GM19438 (cell line): Measurements from ENCODE around the gene KLF16.

Source experiments
- ATAC-seq: cut with Tn5 transposase; IDR thresholded peaks from one replicate; pipeline ENCODE4 v1.9.1; 2021; ENCODE audit warnings: low read depth; ENCODE audit not compliant: unreplicated experiment

Gene KLF16

DNA sequence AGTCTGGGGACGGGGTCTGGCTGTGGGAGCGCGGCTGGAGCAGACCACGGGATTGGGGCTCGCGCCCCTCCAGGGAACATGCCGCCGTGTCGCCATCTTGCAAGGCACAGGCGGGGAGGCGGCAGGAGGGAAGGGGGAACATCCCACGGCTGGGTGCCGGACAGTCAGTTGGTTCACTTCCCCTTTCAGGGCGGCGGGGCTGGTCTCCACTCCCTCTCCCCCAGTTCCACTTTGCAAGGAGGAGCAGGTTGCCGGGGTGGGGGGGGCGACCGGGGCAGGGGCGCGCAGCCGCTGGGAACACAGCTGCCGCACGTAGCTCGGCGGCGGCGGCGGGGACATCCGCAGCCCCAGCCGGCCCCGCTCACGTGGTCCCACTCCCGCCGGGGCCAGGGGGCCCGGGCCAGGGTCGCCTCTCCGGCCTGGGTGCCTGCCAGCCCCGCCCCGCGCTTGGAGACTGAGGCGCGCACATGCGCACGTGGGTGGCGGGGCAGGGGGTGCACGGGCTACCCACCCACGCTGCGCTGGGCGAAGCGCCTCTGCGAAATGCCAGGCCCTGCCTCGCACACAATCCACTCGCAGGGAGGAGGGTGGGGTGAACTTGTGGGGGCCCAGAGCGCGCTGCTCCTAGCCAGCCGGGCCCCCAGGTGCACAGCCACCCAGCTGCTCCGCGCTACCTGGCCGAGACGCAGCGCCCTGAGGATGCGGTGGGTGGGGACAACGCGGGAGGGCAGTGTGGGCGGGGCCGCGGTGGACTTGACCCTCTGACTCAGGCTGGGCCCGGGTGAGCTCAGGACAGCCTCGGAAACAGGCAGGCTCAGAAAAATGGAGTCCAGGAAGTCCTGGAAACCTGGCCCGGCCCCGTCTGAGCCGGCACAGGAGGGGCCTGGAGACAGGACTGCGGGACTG is 6.4 kb downstream of the KLF16 start:
- ATAC-seq = no peak

DNA sequence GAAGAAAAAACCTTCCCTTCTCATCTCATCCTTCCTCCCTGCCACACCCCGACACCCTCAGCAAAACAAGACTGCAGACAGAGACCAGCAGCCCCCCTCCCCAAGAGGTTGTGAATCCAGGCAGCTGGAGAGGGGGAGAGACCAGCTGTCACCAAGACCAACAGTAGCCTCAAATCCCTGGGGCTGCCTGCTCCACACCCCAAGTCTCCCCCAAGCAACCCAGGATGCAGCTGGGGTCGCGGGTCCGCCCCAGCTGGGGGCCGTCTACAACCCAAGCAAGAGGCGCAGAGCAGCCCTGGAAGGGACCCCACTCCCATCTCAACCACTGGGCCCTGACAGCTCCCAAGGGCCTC is 7.1 kb downstream of the KLF16 start:
- ATAC-seq = no peak

DNA sequence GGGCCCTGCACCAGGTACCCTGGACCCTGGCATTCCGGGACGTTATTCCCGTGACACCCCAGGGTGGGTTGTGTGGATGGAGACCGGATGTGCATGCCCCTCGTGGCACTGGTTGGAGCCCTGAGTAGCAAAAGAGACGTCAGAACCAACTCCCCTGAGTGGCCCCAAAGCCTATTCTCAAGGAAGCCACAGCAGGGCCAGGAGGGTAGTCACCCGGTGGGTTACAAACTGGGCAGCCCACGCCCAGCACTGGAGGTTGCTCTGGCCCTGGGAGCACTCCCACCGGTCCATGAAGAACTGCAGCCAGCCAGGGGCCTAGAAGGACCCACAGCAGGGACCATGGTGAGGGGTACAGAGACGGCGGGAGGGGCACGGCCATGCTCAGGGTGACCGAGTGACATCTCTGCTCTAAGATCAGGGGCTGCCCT is 7.5 kb downstream of the KLF16 start:
- ATAC-seq = no peak

DNA sequence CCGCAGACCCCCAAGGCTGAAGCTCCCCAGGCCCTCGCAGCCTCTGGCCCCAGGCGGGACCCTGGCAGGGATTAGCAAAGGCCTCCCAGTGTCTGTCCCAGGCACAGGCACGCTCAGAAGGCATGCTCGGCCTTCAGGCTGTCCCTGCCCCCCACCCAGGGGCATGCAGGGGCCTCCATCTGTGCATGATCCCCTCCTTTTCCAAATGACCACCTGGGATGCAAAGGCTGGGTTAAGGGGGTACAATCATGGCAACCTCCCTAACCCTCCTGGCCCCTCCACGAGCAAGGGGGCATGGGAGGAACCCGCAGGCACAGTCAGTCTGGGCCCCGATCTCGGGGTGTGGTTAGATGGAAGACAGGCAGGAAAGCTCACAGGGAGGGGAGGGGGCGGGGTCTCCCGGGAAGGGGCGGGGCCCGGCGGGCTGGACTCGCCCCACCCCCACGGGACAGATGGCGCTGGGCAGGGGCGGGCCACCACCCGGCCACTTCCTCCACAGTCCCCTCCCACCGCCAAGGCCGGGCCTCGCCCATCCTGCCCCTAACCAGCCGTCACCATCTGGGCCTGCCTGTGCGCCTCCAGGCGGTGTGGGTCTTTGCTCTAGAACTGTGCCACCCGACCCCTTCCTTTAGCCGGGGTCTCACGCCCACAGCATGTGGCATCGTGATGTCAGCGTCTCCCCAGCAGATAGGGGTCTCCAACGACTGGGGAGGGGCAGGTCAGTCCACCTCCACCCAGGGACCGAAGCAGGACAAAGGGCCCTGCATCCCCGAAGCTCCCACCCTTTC is 8.1 kb downstream of the KLF16 start:
- ATAC-seq = peak; percentile 41

DNA sequence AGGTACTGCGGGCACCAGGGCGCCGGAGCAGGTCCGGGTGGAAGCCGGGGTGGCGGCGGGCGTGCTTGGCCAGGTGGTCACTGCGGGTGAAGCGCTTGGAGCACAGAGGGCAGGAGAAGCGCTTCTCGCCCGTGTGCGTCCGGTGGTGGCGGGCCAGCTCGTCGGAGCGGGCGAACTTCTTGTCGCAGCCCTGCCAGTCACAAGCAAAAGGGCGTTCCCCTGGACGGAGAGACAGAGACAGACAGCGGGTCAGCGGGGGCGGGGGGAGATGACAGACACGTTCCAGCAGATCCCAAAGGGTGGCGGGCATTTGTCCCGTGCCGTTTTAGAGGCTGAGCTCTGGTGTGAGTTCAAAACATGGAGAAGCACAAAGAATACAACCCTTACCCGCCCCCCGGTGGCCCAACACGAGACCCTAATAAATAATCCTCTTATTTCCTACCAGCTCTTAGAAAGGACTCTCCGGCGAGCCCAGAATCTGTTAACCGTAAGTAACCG is 8.8 kb downstream of the KLF16 start:
- no peak for ATAC-seq

DNA sequence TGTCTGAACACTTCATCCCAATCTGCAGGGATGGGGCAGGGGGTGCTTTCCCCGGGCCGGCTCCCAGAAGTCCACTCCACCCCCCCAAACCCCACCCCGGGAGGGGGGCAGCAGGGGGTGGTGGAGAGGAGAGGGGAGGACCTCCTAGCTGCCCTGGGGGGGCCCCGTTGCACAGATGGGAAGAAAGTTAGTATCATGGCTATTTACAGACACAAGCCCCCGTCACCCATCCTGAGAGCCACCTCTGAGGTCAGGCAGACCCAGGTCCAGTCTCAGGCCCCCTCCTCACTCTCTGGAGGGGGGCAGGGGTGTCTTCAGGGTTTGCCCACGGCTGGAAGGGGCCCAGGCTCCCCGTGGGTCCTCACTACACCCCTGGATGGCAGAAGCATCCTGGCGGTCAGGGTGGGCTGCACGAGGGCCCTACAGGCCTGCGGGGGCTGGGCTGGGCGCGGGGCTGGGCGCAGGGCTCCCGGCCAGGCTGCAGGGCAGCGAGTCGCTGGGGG is 9.3 kb downstream of the KLF16 start:
- no peak for ATAC-seq

DNA sequence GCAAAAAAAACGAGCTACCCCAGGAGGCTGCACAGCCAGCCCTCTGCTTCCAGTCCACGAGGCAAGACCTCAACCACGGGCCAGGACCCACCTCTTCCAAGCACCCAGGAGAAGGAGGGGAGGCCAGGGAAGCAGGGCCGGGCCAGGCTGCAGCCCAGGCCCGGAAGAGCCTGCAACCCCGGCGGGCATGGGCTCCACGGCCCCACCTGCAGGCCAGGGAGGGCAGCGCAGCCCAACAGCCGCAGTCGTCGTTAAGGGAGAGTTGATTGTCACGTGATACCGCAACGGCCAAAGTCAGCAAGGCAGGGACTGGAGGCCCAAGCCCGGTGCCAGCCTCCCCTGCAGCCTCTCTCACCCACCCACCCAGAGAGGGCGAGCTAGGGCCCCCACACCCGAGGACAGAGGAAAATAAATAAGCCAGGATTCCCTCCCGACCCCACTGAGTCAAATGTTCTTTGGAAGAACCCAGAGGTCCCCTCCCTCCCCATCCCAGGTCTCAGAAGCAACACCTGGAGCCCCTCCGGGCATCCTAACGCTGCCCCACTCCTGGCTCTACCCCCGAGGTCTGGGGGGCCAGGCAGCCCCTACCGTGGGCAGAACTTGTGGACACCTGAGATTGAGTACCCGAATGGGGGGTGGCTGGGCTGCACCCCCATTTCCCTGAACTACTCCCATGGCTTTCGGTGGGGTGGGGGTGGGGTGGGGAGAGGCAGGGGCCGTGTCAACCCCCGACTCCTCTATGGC is 9.9 kb downstream of the KLF16 start:
- no peak for ATAC-seq

DNA sequence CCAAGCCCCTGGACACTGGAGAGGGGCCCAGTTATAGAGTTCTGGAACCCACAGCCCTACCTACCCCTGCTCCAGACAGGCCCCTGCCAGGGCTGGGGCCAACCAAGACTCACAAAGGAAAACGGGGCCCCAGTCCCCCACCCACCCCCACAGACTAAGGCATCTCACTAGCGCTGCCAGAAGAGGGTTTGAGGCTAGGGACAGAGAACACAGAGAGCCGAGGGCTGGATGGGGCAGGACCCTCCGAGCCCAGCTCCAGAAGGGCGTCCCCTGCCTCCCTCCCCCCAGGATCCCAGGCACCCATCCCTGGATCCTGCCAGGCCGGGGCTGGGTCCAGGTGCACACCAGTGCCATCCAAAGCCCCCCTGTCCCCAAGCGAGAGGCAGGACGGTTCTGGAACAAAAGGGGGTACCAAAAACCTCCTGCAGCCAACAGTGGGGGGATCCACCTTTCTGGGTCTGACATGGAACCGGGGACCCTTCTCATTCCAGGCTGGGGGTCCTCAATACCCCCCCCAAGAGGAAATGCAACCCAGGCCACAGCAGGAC is 10.7 kb downstream of the KLF16 start:
- no peak for ATAC-seq

DNA sequence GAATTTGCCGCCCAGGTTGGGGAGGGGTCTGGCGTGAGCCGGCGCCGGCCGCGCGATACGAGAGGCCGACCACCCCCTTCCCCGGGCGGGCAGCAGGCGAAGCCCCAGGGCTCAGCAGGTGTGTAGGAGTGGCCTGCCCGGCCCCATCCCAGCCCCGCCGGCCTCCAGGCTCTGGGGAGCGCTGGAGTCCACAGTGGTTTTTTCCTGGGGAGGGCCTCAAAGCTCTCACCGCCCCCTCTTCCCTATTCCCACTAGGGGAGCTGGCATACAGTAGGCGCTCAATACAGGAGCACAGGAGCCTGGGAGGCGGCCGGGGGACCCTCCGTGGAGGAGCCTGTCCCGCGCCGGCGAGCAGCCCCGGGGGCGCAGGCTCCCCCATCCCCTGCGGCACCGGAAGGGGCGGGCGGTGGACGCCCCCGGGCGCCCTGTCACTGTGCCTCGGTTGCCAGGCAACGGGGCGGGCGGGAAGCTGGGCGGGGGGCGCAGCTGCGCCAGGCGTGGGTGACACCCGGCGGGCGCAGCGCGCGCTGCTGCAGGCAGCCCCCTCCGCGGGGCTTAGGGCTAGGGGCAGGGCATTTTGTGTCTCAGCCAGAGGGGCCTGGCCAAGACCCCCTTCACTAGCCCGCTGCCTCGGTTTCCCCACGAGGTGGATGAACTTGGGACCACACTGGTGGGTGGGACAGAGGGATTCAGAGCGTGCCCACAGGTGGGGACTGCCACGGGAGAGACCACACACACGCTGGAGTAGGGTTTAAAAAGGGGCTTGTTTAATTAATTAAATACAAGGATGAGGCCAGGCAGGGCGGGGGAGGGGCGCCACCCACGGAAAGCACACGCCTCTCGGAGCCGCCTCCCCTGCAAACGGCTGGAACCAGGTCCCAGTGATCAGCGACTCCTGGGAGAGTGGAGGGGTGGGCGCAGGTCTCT is 11.5 kb downstream of the KLF16 start:
- ATAC-seq = no peak

DNA sequence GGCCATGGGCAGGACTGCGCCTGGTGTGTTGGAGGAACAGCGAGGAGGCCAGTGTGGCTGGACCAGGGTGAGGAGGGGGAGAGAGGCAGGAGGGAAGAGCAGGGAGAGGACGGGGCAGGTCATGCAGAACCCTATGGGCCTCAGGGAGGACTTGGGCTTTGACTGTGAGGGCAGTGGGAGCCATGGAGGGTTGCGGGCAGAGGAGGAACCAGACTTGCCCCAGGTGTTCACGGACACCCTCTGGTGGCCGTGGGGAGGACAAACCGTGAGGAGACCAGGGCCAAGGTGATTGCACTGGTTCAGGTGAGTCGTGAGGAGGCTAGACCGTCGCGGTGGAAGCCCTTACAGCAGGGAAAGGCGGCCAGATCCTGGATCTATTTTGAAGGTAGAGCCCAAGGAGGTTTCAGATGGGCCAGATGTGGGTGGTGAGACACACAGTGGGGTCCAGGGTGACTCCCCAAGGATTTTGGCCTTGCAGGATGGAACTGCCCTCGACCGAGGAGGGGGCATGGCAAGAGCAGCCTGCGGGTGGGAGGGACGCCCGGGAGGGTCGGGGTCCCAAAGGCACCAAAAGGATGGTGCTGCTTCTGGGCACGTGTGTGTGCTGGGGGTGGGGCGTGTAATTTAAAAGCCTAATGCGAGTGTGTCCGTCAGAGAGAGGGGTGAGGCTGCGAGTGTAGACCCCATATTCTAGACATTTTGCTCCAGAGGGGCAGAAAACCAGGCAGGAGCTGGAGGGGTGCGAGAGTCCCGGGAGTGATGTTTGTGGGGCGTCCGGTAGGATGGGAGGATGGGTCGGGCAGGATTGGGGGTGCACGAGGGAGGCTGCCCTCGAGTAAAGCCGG is 12.3 kb downstream of the KLF16 start:
- no peak for ATAC-seq

DNA sequence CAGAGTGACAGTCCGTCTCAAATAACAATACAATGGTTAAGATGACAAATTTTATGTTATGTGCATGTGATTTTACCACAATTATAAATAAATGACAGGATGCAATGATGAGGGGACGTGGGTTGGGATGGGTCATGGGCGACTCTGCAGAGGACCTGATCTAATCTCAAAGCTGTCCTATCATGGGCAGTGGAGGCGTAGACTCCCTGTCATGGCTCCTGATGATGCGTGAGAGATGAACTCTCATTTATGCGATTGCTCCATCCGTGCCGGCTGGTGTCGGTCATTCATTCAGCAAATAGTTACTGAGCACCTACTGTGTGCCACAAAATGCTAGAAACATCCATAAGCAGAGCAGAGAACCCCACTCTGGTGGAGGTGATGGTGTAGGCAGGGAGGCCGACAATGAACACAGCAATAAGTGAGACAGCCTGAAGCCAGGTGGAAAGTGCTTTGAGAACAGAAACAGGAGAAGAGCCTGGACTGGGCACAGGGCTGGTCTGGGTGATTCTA is 13.4 kb downstream of the KLF16 start:
- no peak for ATAC-seq

DNA sequence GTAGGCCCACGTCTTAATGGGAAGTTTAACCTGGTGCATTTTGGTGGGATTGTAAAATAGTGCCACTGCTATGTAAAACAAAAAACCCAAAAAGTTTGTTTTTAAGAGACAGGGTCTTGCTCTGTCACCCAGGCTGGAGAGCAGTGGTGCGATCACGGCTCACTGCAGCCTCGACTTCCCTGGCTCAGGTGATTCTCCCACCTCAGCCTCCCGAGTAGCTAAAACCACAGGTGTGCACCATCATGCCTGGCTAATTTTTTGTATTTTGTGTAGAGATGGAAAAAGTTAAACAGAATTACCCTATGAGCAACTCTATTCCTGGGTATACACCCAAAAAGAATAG is 14.3 kb downstream of the KLF16 start:
- no peak for ATAC-seq

DNA sequence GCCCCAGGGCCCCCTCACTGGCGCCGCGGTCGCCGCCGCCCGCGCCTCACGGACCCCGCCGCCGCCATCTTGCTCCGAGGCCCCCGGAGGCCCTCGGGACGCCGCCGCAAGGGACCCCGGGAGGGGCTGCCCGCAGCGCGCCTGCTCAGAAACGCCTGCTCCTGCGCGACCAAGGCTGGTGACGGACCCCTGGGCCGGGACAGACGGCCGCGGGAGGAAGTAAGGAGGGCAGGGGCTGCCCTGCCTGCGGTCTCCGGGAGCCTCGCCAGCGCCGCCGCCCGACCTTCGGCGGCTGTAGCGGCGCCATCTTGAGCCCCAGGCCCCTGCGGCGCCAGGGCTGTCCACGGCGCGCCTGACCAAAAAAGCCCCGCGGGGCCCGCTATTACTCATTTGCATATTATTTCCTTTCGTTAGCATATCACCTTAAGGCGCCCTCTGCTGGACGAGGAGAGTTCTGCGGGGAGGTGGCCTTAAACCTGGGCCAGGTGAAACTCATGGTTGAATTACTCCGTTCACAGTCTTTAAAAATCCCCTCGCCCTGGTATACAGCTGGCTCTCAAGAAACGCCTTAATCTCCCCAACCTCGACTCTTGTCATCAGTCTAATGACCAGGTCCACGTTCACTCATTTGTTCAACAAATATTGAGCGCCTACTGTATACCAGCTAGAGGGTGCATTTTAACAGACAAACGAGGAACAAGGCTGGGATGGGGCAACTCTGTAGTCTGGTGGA is 14.8 kb downstream of the KLF16 start, which contains the start of gene REXO1:
TSS of gene REXO1 (minus strand) at position 85 of the 733 bp plus-strand sequence. CDS start 125 bp downstream, outside the sequence.
- peak; percentile 57 for ATAC-seq

DNA sequence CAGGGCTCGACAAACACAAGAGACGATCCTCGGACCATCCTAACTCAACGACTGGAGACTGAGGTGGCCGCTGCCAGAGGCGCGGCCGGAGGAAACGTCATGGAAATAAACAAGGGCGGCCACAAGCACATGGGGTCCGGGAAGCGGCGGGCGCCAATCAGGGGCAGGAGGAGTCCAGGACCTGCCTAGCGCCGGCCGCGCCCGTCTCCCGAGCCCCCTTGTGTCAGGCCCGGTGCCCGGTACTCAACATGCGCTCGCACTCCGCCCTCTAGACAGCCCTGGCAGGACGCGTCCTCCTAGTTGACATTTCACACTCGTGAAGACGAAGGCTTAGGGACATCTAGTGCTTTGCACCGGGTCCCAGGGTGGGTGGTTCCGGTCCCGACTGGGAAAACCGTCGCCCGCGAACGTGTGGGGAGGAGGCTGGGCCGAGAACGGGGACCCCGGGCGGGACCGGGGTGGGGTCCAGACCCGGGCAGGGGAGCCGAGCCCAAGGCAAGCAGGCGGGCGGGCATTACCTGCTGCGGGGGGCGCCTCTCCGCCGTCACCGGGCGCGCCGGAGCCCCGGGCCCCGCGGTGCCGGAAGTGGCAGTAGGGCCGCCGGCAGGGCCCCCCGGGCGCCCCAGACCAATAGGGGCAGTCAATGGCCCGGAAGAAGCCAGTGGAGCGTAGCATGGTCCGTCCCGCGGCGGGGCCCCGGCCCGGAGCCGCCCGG is 15.5 kb downstream of the KLF16 start:
- ATAC-seq = peak; percentile 26

DNA sequence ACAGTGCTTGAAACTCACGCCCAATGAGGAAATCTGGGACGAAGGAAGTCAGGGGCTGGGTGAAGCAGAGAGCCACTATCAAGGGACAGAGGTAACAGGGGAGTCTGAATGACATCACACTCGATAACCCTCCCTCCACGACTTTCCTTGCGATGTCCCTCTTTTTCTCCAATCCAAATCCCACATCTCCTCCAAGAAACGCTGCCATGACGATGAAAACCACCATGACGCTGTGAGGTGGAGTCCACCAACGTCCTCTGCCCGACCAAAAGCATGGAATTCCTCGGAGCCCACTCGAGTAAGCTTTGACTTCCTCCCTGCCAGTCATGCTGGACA is 16.1 kb downstream of the KLF16 start:
- no peak for ATAC-seq

DNA sequence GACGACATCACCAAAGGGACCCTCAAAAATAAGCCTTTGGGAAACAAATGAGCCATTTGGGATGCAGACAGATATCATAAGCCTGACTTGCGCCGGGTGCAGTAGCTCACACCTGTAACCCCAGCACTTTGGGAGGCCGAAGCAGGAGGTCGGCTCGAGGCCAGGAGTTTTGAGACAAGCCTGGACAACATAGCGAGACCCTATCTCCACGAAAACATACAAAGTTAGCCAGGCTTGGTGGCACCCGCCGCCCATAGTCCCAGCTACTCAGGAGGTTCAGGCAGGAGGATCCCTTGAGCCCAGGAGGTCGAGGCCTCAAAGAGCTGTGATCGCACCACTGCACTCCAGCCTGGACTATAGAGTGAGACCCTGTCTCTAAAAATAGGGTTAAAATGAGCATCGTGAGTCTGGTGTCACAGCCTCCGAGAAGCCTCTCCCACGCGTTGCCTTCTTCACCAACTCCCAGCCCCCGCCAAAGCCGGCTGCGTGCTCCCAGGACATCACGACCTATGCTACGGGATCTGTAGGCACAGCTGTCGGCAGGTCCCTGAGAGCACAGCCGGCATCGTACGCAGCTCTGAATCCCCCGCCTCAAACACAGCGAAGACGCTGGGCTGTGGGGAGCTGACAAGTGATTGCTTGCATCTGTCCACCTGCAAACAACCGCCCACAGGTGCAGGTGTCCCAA is 16.7 kb downstream of the KLF16 start:
- no peak for ATAC-seq

DNA sequence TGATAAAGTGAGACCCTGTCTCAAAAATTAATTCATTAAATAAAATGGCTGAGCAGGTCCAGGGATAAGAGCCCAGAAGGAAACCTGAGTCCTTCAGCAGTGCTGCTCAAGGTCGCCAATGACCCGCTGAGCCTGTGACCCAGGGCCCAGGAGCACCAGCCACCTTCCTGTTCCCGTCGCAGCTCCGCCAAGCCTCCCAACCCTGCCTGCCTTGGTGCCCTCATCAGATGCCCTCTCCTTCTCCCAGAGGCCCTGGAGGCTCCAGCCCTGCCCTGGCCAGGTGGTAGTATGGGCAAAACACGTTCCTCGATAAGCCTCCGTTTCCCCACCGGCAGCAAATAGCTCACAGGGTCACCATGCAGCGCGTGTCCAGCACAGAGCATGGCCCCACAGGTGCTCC is 17.7 kb downstream of the KLF16 start:
- no peak for ATAC-seq
